Small intestine (tissue), 7 donors: ENCODE measurements around the gene ARNT2. TPM values are rescaled to one million over a fixed set of nuclear protein-coding genes. Genes with fewer than 3 reads are reported as not detected.
A peak's percentile ranks its signal among the peaks of the same experiment; 100 is the strongest.

Source experiments
- DNase-seq, 2 donors: peaks; one replicate each; pipeline versions ENCODE4 v3.0.0 to v3.0.0-alpha.2; 2013
- FAIRE-seq: peaks from 2 replicates; lab custom pipeline; 2012; peaks lifted over from hg19 to GRCh38; lab: Jason Lieb, UNC
- H3K27ac ChIP-seq, 3 donors: one replicate each; pipeline ENCODE4 v1.5.1; 2013; ENCODE audit warnings: low read length in 2 of 3, mild to moderate bottlenecking in 2 of 3, control low read depth in 1 of 3, inconsistent platforms in 1 of 3, low read depth in 1 of 3, moderate library complexity in 1 of 3
- H3K27me3 ChIP-seq, 3 donors: one replicate each; pipeline ENCODE4 v1.6.1; 2013; ENCODE audit warnings: low read length in 3 of 3, inconsistent platforms in 1 of 3; ENCODE audit not compliant: control insufficient read depth in 3 of 3, insufficient read depth in 3 of 3
- H3K36me3 ChIP-seq, 3 donors: one replicate each; pipeline ENCODE4 v1.6.1; 2013; ENCODE audit warnings: low read length in 3 of 3, inconsistent platforms in 1 of 3, low read depth in 1 of 3, mild to moderate bottlenecking in 1 of 3, moderate library complexity in 1 of 3; ENCODE audit not compliant: control insufficient read depth in 3 of 3, insufficient read depth in 2 of 3
- H3K4me1 ChIP-seq, 3 donors: one replicate each; pipeline ENCODE4 v1.6.1; 2013; ENCODE audit warnings: low read length in 2 of 3, inconsistent platforms in 1 of 3, low read depth in 1 of 3, mild to moderate bottlenecking in 1 of 3, moderate library complexity in 1 of 3; ENCODE audit not compliant: control insufficient read depth in 3 of 3, insufficient read depth in 2 of 3
- H3K4me3 ChIP-seq, 3 donors: one replicate each; pipeline ENCODE4 v1.5.1; 2013; ENCODE audit warnings: low read length in 3 of 3, control low read depth in 1 of 3, inconsistent platforms in 1 of 3, low read depth in 1 of 3, mild to moderate bottlenecking in 1 of 3, moderate library complexity in 1 of 3
- H3K9me3 ChIP-seq, 2 donors: one replicate each; pipeline ENCODE4 v1.6.1; 2013; ENCODE audit warnings: low read depth in 1 of 2, low read length in 1 of 2; ENCODE audit not compliant: control insufficient read depth in 2 of 2, insufficient read depth in 1 of 2
- WGBS, 3 donors: extraction: QIAGEN DNeasy Blood & Tissue Kit; methylation state at CpG; one replicate each; pipeline ENCODE4 v1.1.7; 2013; 5-methylcytosine and 5-hydroxymethylcytosine counted together
- polyA plus RNA-seq, 4 donors: library from polyadenylated mRNA; stranded (reverse) in 3 of 4; unstranded in 1 of 4; fragments of 200-250 nt in 3 of 4; fragments of 120-200 nt in 1 of 4; gene quantifications; one replicate each; pipeline versions ENCODE4 v1.2.1 to v1.2.3, GENCODE V29; 2013
- donor health status: healthy with polysubstance abuse.
- donor health status: control.
- donor health status: control.
- donor health status: Bipolar disorder and iron deficiency.
- donor health status: healthy.

Gene ARNT2
- polyA plus RNA-seq, 4 donors, result 0.45 to 4.4 (median 2.4) TPM

- FAIRE-seq, result no peak
- WGBS, 3 donors, result 84 to 94% (median 88%) methylated on average over 1 of the region's 1 CpG
- Histone ChIP-seq H3K9me3 (no peaks in the 10 kb centered on the region), H3K4me3 (no peak overlapping the region), H3K27me3 (no peaks in the 10 kb centered on the region), H3K27ac (no peak overlapping the region), H3K36me3 (no peaks in the 10 kb centered on the region), H3K4me1 (no peaks in the 10 kb centered on the region)
- no peak for DNase-seq
Measured at GRCh38 chr15:80497221-80497620, 93.0 kb downstream of the ARNT2 start.

GRCh38 chr15:80498652-80499051 is 94.5 kb downstream of the ARNT2 start:
- no peaks in the 10 kb centered on the region for H3K4me1 ChIP-seq
- FAIRE-seq (no peak), DNase-seq (no peak)
- H3K27ac ChIP-seq, result no peak overlapping the region
- no peaks in the 10 kb centered on the region for H3K36me3 ChIP-seq
- no peaks in the 10 kb centered on the region for H3K27me3 ChIP-seq
- H3K9me3 ChIP-seq, result no peaks in the 10 kb centered on the region
- no peak overlapping the region for H3K4me3 ChIP-seq
- 67 to 85% (median 83%) methylated on average over 4 of the region's 4 CpGs for WGBS, 3 donors

- DNase-seq (no peak), FAIRE-seq (no peak)
- Histone ChIP-seq H3K36me3 (no peaks in the 10 kb centered on the region), H3K4me3 (no peak overlapping the region), H3K4me1 (no peaks in the 10 kb centered on the region), H3K27ac (no peak overlapping the region), H3K9me3 (peaks cover 0 to 8% of the 10 kb centered on the region in 2 donors), H3K27me3 (no peaks in the 10 kb centered on the region)
- WGBS, 3 donors, result 72 to 85% (median 74%) methylated on average over 1 of the region's 1 CpG
Measured at GRCh38 chr15:80500021-80500420, 95.8 kb downstream of the ARNT2 start.

- no peak overlapping the region for H3K27ac ChIP-seq
- WGBS, 3 donors, result 91 to 94% (median 92%) methylated on average over 8 of the region's 8 CpGs
- no peak for FAIRE-seq
- no peaks in the 10 kb centered on the region for H3K4me1 ChIP-seq
- no peak for DNase-seq
- H3K27me3 ChIP-seq, result no peaks in the 10 kb centered on the region
- H3K4me3 ChIP-seq, result no peak overlapping the region
- peaks cover 0 to 10% of the 10 kb centered on the region in 2 donors for H3K9me3 ChIP-seq
- H3K36me3 ChIP-seq, result no peaks in the 10 kb centered on the region
Measured at GRCh38 chr15:80501476-80501875, 97.3 kb downstream of the ARNT2 start.

- Histone ChIP-seq H3K27ac (no peak overlapping the region), H3K4me1 (no peaks in the 10 kb centered on the region), H3K27me3 (no peaks in the 10 kb centered on the region), H3K9me3 (peaks cover 0 to 10% of the 10 kb centered on the region in 2 donors), H3K4me3 (no peak overlapping the region), H3K36me3 (no peaks in the 10 kb centered on the region)
- DNase-seq (no peak), FAIRE-seq (no peak)
- 76 to 91% (median 86%) methylated on average over 3 of the region's 3 CpGs for WGBS, 3 donors
Measured at GRCh38 chr15:80502782-80503181, 98.6 kb downstream of the ARNT2 start.

- FAIRE-seq (no peak), DNase-seq (peak in 1 of 2 donors; percentile 6)
- Histone ChIP-seq H3K9me3 (peaks cover 0 to 10% of the 10 kb centered on the region in 2 donors), H3K27ac (no peak overlapping the region), H3K4me3 (no peak overlapping the region), H3K4me1 (no peaks in the 10 kb centered on the region), H3K36me3 (no peaks in the 10 kb centered on the region), H3K27me3 (no peaks in the 10 kb centered on the region)
- 78 to 89% (median 85%) methylated on average over 11 of the region's 11 CpGs for WGBS, 3 donors
Measured at GRCh38 chr15:80503319-80503952, 99.3 kb downstream of the ARNT2 start.

- 91 to 94% (median 92%) methylated on average over 9 of the region's 9 CpGs for WGBS, 3 donors
- Histone ChIP-seq H3K9me3 (peaks cover 0 to 10% of the 10 kb centered on the region in 2 donors), H3K4me3 (no peak overlapping the region), H3K27ac (no peak overlapping the region), H3K36me3 (no peaks in the 10 kb centered on the region), H3K27me3 (no peaks in the 10 kb centered on the region), H3K4me1 (no peaks in the 10 kb centered on the region)
- DNase-seq, result no peak
- FAIRE-seq, result no peak
Measured at GRCh38 chr15:80504931-80505330, 100.7 kb downstream of the ARNT2 start.

GRCh38 chr15:80506286-80506893 is 102.2 kb downstream of the ARNT2 start:
- Histone ChIP-seq H3K4me1 (no peaks in the 10 kb centered on the region), H3K27me3 (no peaks in the 10 kb centered on the region), H3K4me3 (no peak overlapping the region), H3K36me3 (no peaks in the 10 kb centered on the region), H3K27ac (no peak overlapping the region), H3K9me3 (peaks cover 0 to 10% of the 10 kb centered on the region in 2 donors)
- FAIRE-seq, result no peak
- 78 to 93% (median 91%) methylated on average over 5 of the region's 5 CpGs for WGBS, 3 donors
- DNase-seq, result no peak
